ENCODE data around the gene ZNF526. TPM values are rescaled to one million over a fixed set of nuclear protein-coding genes. Genes with fewer than 3 reads are reported as not detected.

The ZNF526 gene
- total and polyA plus RNA-seq, 9 of the 15 experiments (the other 6 are each of a cell fraction or from before 2014, with no cell fraction given): 1.3 to 17.9 (median 6.2) TPM

GRCh38 chr19:42199440-42200115 is 20.5 kb upstream of the ZNF526 start (continued):
- TF ChIP-seq TFAP4 (CRISPR knock-in tag; IDR thresholded peaks at IDR 0.05; ENCODE audit: borderline replicate concordance) (peak; percentile 91), MLX (CRISPR knock-in tag; conservative IDR thresholded peaks at IDR 0.05) (no peak), BCLAF1 (IDR thresholded peaks at IDR 0.05; ENCODE audit: borderline replicate concordance in 1 of 2, control insufficient read depth in 1 of 2, low read depth in 2 of 2, low read length in 1 of 2) (0 out of 4 replicates have a peak, but pooled peaks of 1 of the 2 experiments have one; percentile 58), HEY1 (CRISPR knock-in tag; IDR thresholded peaks at IDR 0.05; ENCODE audit: borderline replicate concordance) (no peak), MNT (conservative IDR thresholded peaks at IDR 0.05) (peak in 1 of 2 experiments; percentile 44; a peak in 2 of 4 replicates), HDAC2 (IDR thresholded peaks at IDR 0.05) (peak; percentile 74; the same call in 1 of the 2 replicates), ATF1 (CRISPR knock-in tag; IDR thresholded peaks at IDR 0.05) (no peak), ATF1 (tag; IDR thresholded peaks at IDR 0.05) (peak; percentile 70), SAFB2 (IDR thresholded peaks at IDR 0.05; ENCODE audit: borderline replicate concordance, low read depth, low read length, severe bottlenecking) (no peak), HDAC1 (IDR thresholded peaks at IDR 0.05) (peak in 1 of 2 experiments; percentile 85; a peak in 2 of 4 replicates)

Data from K562 (cell line).